ENCODE results near the gene KRTAP12-3. TPM values are rescaled to one million over a fixed set of nuclear protein-coding genes. Genes with fewer than 3 reads are reported as not detected.
A peak's percentile ranks its signal among the peaks of the same experiment; 100 is the strongest.

Gene KRTAP12-3
- total and polyA plus RNA-seq, 9 of the 15 experiments (the other 6 are each of a cell fraction or from before 2014, with no cell fraction given): not detected

GRCh38 chr21:44700101-44701022 is 42.6 kb downstream of the KRTAP12-3 start:
- intact Hi-C loops (cut with micrococcal nuclease): no loop called here
- Histone ChIP-seq H2AFZ (ENCODE audit: low read depth, low read length) (no peak overlapping the region), H3K9ac (ENCODE audit: insufficient read depth in 1 of 2, low read depth in 2 of 2, low read length in 2 of 2) (no peak overlapping the region), H4K20me1 (replicated peaks; ENCODE audit: control insufficient read depth, insufficient read depth, low read length) (no peaks in the 10 kb centered on the region; the same call in 1 of the 2 replicates), H3K79me2 (ENCODE audit: control insufficient read depth, insufficient read depth, low read length) (no peaks in the 10 kb centered on the region), H3K4me2 (ENCODE audit: insufficient read depth, low read length) (no peak overlapping the region), H3K9me3 (replicated peaks; ENCODE audit: control insufficient read depth, insufficient read depth, low read depth, low read length) (no peaks in the 10 kb centered on the region), H3K4me1 (replicated peaks in 1 of 2; ENCODE audit: control insufficient read depth in 2 of 2, insufficient read depth in 2 of 2, low read length in 2 of 2) (0 out of 5 replicates have a peak, but pooled peaks cover 0 to 7% of the 10 kb centered on the region in 2 experiments), H3K36me3 (ENCODE audit: control insufficient read depth, insufficient read depth, low read length) (no peaks in the 10 kb centered on the region), H3K27me3 (ENCODE audit: control insufficient read depth in 2 of 2, insufficient read depth in 2 of 2, low read length in 2 of 2) (peaks cover 46 to 86% of the 10 kb centered on the region in 2 experiments), H3K9me1 (ENCODE audit: control insufficient read depth, insufficient read depth, low read length) (peaks cover 3% of the 10 kb centered on the region), H3K4me3 (no peak overlapping the region), H3K27ac (ENCODE audit: extremely low read depth, low read depth, low read length) (no peak overlapping the region)
- ChIA-PET CTCF (ENCODE audit: low intra/inter-chr PET ratio) (no interaction called here), POLR2A (interaction anchor here (1.2 kb wide), 1 partner anchor 27 kb away, joined by 3 read pairs; no protein-coding TSS in a partner anchor)
- no peak for ATAC-seq
- FAIRE-seq: no peak
- peak in 1 of 4 experiments; percentile 6 for DNase-seq (ENCODE audit: extremely low read depth in 1 of 4, low spot score in 3 of 4)
- TF ChIP-seq CREBBP (IDR thresholded peaks at IDR 0.05; ENCODE audit: low read depth, low read length): no peak
- no peak for TF ChIP-seq HDAC3 (IDR thresholded peaks at IDR 0.05; ENCODE audit: borderline replicate concordance, partially characterized antibody)
- peak; percentile 44; the same call in 1 of the 2 replicates for TF ChIP-seq ESRRA (IDR thresholded peaks at IDR 0.05; ENCODE audit: borderline replicate concordance, low read depth)
- TF ChIP-seq NR2C2 (CRISPR knock-in tag; IDR thresholded peaks at IDR 0.05): no peak
- TF ChIP-seq NR2C2 (tag; IDR thresholded peaks at IDR 0.05): peak; percentile 64; the same call in 1 of the 2 replicates
- in situ Hi-C loops (cut with MboI): no loop called here
- WGBS (ENCODE audit: insufficient coverage, low coverage, missing lambda C conversion rate): 2% methylated on average over 19 of the region's 21 CpGs
- no TSS peak for BruUV-seq (replicated peaks)
